Heart right ventricle (tissue), 16 donors: ENCODE measurements around the gene CHCHD10. TPM values are rescaled to one million over a fixed set of nuclear protein-coding genes. Genes with fewer than 3 reads are reported as not detected.

Experiments used
- ATAC-seq, 8 donors: fragments of 200-7000 bp; cut with Tn5 transposase; one replicate each; pipeline ENCODE4 v1.9.1; 2020; ENCODE audit warnings: mild to moderate bottlenecking in 8 of 8, moderate library complexity in 8 of 8, moderate number of reproducible peaks in 1 of 8
- DNase-seq, 2 donors: peaks; one replicate each; pipeline ENCODE4 v3.0.0-alpha.2; 2020
- H3K27ac ChIP-seq, 10 donors: fragments of 200-600 bp; sonication (generic) in 2 of 10; one replicate each; pipeline versions ENCODE4 v1.5.0 to v1.8.0; 2020 to 2022; ENCODE audit warnings: mild to moderate bottlenecking in 3 of 10
- H3K27me3 ChIP-seq, 7 donors: fragments of 200-600 bp; one replicate each; pipeline ENCODE4 v1.8.0; 2021 to 2022; ENCODE audit warnings: mild to moderate bottlenecking in 2 of 7
- H3K36me3 ChIP-seq, 9 donors: fragments of 200-600 bp; sonication (generic) in 1 of 9; one replicate each; pipeline versions ENCODE4 v1.5.0 to v1.8.0; 2020 to 2022; ENCODE audit warnings: mild to moderate bottlenecking in 2 of 9
- H3K4me1 ChIP-seq, 9 donors: fragments of 200-600 bp; sonication (generic) in 1 of 9; one replicate each; pipeline versions ENCODE4 v1.5.0 to v1.8.0; 2020 to 2022; ENCODE audit warnings: mild to moderate bottlenecking in 4 of 9
- H3K4me3 ChIP-seq, 10 donors: fragments of 200-600 bp; sonication (generic) in 2 of 10; one replicate each; pipeline versions ENCODE4 v1.5.0 to v1.8.0; 2020 to 2022; ENCODE audit warnings: mild to moderate bottlenecking in 7 of 10, moderate library complexity in 2 of 10
- H3K9me3 ChIP-seq, 11 donors: fragments of 200-600 bp in 10 of 11; sonication (generic) in 2 of 11; one replicate each; pipeline versions ENCODE4 v1.5.0 to v1.8.0; 2013 to 2022; ENCODE audit warnings: mild to moderate bottlenecking in 2 of 11, control low read depth in 1 of 11, moderate library complexity in 1 of 11
- CTCF ChIP-seq, 9 donors: fragments of 200-600 bp; sonication (generic) in 2 of 9; IDR thresholded peaks; one replicate each; pipeline versions ENCODE4 v1.5.0 to v1.8.0; 2021 to 2022; ENCODE audit warnings: antibody characterized with exemption in 9 of 9, mild to moderate bottlenecking in 5 of 9, moderate library complexity in 1 of 9
- WGBS, 2 donors: extraction: QIAGEN DNeasy Blood & Tissue Kit; methylation state at CpG; one replicate each; pipeline ENCODE4 v1.1.7; 2013; ENCODE audit warnings: inconsistent platforms in 1 of 2; 5-methylcytosine and 5-hydroxymethylcytosine counted together
- intact Hi-C, 10 donors: fragments of 100-400 bp; cut with DNase I; formaldehyde crosslinking; loops; one replicate each; pipeline versions ENCODE4 v1.11.1 to v1.14.2; 2022
- polyA plus RNA-seq, 2 donors: library from polyadenylated mRNA; stranded (reverse); fragments of 200-250 nt; gene quantifications; one replicate each; pipeline ENCODE4 v1.2.3, GENCODE V29; 2013
- total RNA-seq, 10 donors: library from RNA; stranded (reverse); fragmentation: NEBNext Ultra II Directional in 3 of 10; extraction: Animal tissue kit (Norgen Biotek cat#: 25700) in 3 of 10; gene quantifications; one replicate each; pipeline versions ENCODE4 v1.2.1 to v1.2.4, GENCODE V29; 2021 to 2023
- donor health status: Arrhythmogenic right ventricular cardiomyopathy.
- donor health status: ischemic (EF 13 %, LVEDD 7.1; RV severe dilation, severe dysfunction).
- donor health status: healthy with polysubstance abuse.
- donor health status: DM: no; HTN: yes; CAD: no.
- donor health status: DM: no; HTN: no; CAD: no.
- donor health status: ischemic (EF 25% LVEDD 6.9; RV normal size, moderate dysfunction).
- donor health status: ischemic (EF 25% LVEDD 5.7; RV mildly dilated, moderate dysfunction).
- donor health status: healthy.
- donor health status: DM: yes; HTN: yes; CAD: no.
- donor health status: Ischemic cardiomyopathy.
- donor health status: ischemic (EF 35%, LVEDD 5.7; RV mildly dilated, moderate dysfunction).
- donor health status: nonischemic (EF 11% LVEDD 7.7; RV severe dilation, severe dysfunction).
- donor health status: DM: yes; HTN: yes; CAD: no.
- donor health status: PGD.
- donor health status: ischemic (EF 29% LVEDD 5.4; RV normal size, mild dysfunction).
- donor health status: nonischemic (EF 23%, LVEDD 6.1; RV moderate dilation, normal function).

The CHCHD10 gene
- total and polyA plus RNA-seq, 12 donors: 735 to 3,552 (median 1,056) TPM

- no peak for ATAC-seq
- peaks cover 0 to 10% (median 0%) of the 10 kb centered on the region in 7 donors for H3K27me3 ChIP-seq
- no peak for DNase-seq
- no peak for TF ChIP-seq CTCF (IDR thresholded peaks at IDR 0.05)
- intact Hi-C loops: loop anchor here in 2 of 10 donors (5.0 kb wide), 2 partner anchors 58 to 73 kb away; no protein-coding TSS in a partner anchor
- peaks cover 4 to 53% (median 37%) of the 10 kb centered on the region in 9 donors for H3K4me1 ChIP-seq
- WGBS, 2 donors: 76 to 77% methylated on average over 12 of the region's 12 CpGs
- H3K27ac ChIP-seq: peak overlapping the region in 5 of 10 donors; percentile 52 to 85 (median 68)
- no peaks in the 10 kb centered on the region for H3K36me3 ChIP-seq
- H3K4me3 ChIP-seq: no peak overlapping the region
- no peaks in the 10 kb centered on the region for H3K9me3 ChIP-seq
Observed at GRCh38 chr22:23774114-23774921, 6.5 kb upstream of the CHCHD10 start.

- peak; percentile 29 to 64 (median 54) for ATAC-seq
- Histone ChIP-seq H3K27me3 (peaks cover 0 to 10% (median 0%) of the 10 kb centered on the region in 7 donors), H3K4me3 (peak overlapping the region in 8 of 10 donors; percentile 49 to 60 (median 56)), H3K27ac (peak overlapping the region in 9 of 10 donors; percentile 17 to 85 (median 63)), H3K36me3 (no peaks in the 10 kb centered on the region), H3K4me1 (peaks cover 6 to 60% (median 43%) of the 10 kb centered on the region in 9 donors), H3K9me3 (no peaks in the 10 kb centered on the region)
- WGBS, 2 donors: 40 to 60% methylated on average over 7 of the region's 7 CpGs
- intact Hi-C loops: loop anchor here in 2 of 10 donors (5.0 kb wide), 2 partner anchors 59 to 74 kb away; no protein-coding TSS in a partner anchor
- TF ChIP-seq CTCF (IDR thresholded peaks at IDR 0.05): no peak
- peak in 1 of 2 donors; percentile 56 for DNase-seq
Observed at GRCh38 chr22:23773483-23774113, 5.8 kb upstream of the CHCHD10 start.

GRCh38 chr22:23772649-23773473 lies 5.1 kb upstream of the CHCHD10 start, which contains the start of gene MMP11:
Gene MMP11 (plus strand): TSS chr22:23772849. CDS start chr22:23772871, 22 bp downstream.
- H3K27ac ChIP-seq: peak within 1 kb of the TSS in 9 of 10 donors; percentile 17 to 85 (median 64)
- intact Hi-C loops: loop anchor here in 2 of 10 donors (5.0 kb wide), 2 partner anchors 59 to 74 kb away; no protein-coding TSS in a partner anchor

More at GRCh38 chr22:23772649-23773473, 5.1 kb upstream of the CHCHD10 start, which contains the start of gene MMP11:
- peak in 3 of 9 donors; percentile 20 to 28 (median 27) for TF ChIP-seq CTCF (IDR thresholded peaks at IDR 0.05)
- DNase-seq (peak; percentile 61 to 77), ATAC-seq (peak in 6 of 8 donors; percentile 21 to 50 (median 32))
- H3K4me1 ChIP-seq: peaks cover 8 to 61% (median 48%) of the 10 kb centered on the region in 9 donors
- WGBS, 2 donors: 3 to 4% methylated on average over 68 to 79 of the region's 79 CpGs
- H3K36me3 ChIP-seq: no peaks in the 10 kb centered on the region
- no peaks in the 10 kb centered on the region for H3K9me3 ChIP-seq
- peaks cover 0 to 10% (median 0%) of the 10 kb centered on the region in 7 donors for H3K27me3 ChIP-seq
- peak within 1 kb of the TSS; percentile 44 to 60 (median 53) for H3K4me3 ChIP-seq
